GM12878 (cell line): Measurements from ENCODE around the gene CCDC78. TPM values are rescaled to one million over a fixed set of nuclear protein-coding genes. Genes with fewer than 3 reads are reported as not detected.

Experiments used
- ATAC-seq: fragments of 200-7000 bp; cut with Tn5 transposase; 3 replicates; pipeline ENCODE4 v1.9.1; 2020; ENCODE audit warnings: mild to moderate bottlenecking, moderate library complexity
- BruUV-seq: library from RNA; stranded (reverse); fragments of 400-500 nt; replicated peaks from 2 replicates; lab custom pipeline; 2021; lab: Mats Ljungman, UMichigan
- CTCF ChIA-PET: fragments of 300-600 bp; sonication (Branson Sonifier 250); formaldehyde crosslinking; extraction: SDS; loops from one replicate; lab custom pipeline; 2021; ENCODE audit warnings: inconsistent platforms; lab: Yijun Ruan, JAX
- POLR2A ChIA-PET: fragments of 350-600 bp; formaldehyde crosslinking; extraction: SDS; loops from one replicate; lab custom pipeline; 2021; ENCODE audit warnings: inconsistent platforms; lab: Charles Lee
- RAD21 ChIA-PET: fragments of 300-600 bp; sonication (Branson Sonifier 250); formaldehyde crosslinking; loops from one replicate; lab custom pipeline; 2023; ENCODE audit warnings: antibody characterized with exemption; ENCODE audit not compliant: unreplicated experiment; lab: Charles Lee
- SMC1A ChIA-PET: fragments of 300-600 bp; sonication (Branson Sonifier 250); formaldehyde crosslinking; loops from one replicate; lab custom pipeline; 2023; ENCODE audit not compliant: unreplicated experiment, uncharacterized antibody; lab: Charles Lee
- DNase-seq: peaks from one replicate; pipeline ENCODE4 v3.0.0-alpha.2; 2011; ENCODE audit warnings: low read depth, low spot score
- FAIRE-seq: peaks from 3 replicates; lab custom pipeline; 2011; peaks lifted over from hg19 to GRCh38; lab: Jason Lieb, UNC
- H2AFZ ChIP-seq: 2 replicates; pipeline ENCODE4 v1.6.0; 2011; ENCODE audit warnings: low read depth, low read length, control low read depth; ENCODE audit not compliant: control insufficient read depth
- H3K27ac ChIP-seq: 2 replicates; pipeline ENCODE4 v1.5.1; 2011; ENCODE audit warnings: control low read depth; ENCODE audit not compliant: control insufficient read depth, insufficient read depth
- H3K27me3 ChIP-seq, 2 experiments: replicated peaks in 1 of 2; 2 replicates each; pipeline versions ENCODE4 v1.6.0 to v1.6.1; 2011; ENCODE audit warnings: low read length in 1 of 2; ENCODE audit not compliant: control insufficient read depth in 2 of 2, insufficient read depth in 2 of 2
- H3K36me3 ChIP-seq, 2 experiments: 2 replicates each; pipeline ENCODE4 v1.5.1; 2011; ENCODE audit warnings: low read length in 1 of 2; ENCODE audit not compliant: control insufficient read depth in 2 of 2, insufficient read depth in 2 of 2
- H3K4me1 ChIP-seq: 2 replicates; pipeline ENCODE4 v1.6.1; 2011; ENCODE audit warnings: mild to moderate bottlenecking, low read length, moderate library complexity, mixed read lengths; ENCODE audit not compliant: control insufficient read depth, insufficient read depth
- H3K4me2 ChIP-seq: 2 replicates; pipeline ENCODE4 v1.6.0; 2011; ENCODE audit warnings: control low read depth; ENCODE audit not compliant: control insufficient read depth, insufficient read depth
- H3K4me3 ChIP-seq: fragments of 200-600 bp; sonication (generic); 2 replicates; pipeline ENCODE4 v1.5.1; 2016
- H3K79me2 ChIP-seq: 2 replicates; pipeline ENCODE4 v1.6.0; 2011; ENCODE audit warnings: low read length; ENCODE audit not compliant: control insufficient read depth, insufficient read depth
- H3K9ac ChIP-seq: 2 replicates; pipeline ENCODE4 v1.8.0; 2011; ENCODE audit warnings: low read length, control low read depth, mixed read lengths; ENCODE audit not compliant: control insufficient read depth, insufficient read depth
- H3K9me3 ChIP-seq: replicated peaks from 3 replicates; pipeline ENCODE4 v1.5.1; 2011; ENCODE audit warnings: mild to moderate bottlenecking, low read length; ENCODE audit not compliant: control insufficient read depth, insufficient read depth
- H4K20me1 ChIP-seq: 2 replicates; pipeline ENCODE4 v1.6.0; 2011; ENCODE audit not compliant: control insufficient read depth, insufficient read depth
- POLR2A ChIP-seq: IDR thresholded peaks from 2 replicates; pipeline ENCODE4 v1.6.1; 2011; ENCODE audit warnings: low read depth, mild to moderate bottlenecking, low read length
- WGBS: methylation state at CpG from one replicate; pipeline ENCODE4 v1.1.6; 2016; ENCODE audit warnings: low lambda C conversion rate; ENCODE audit not compliant: insufficient replicate concordance, insufficient coverage; ENCODE audit errors: missing lambda C conversion rate; 5-methylcytosine and 5-hydroxymethylcytosine counted together
- in situ Hi-C: fragments of 300-500 bp; cut with MboI; formaldehyde crosslinking; loops from 9 replicates; pipeline ENCODE4 v1.14.3; 2018; ENCODE audit warnings: mixed read lengths
- intact Hi-C: fragments of 100-400 bp; cut with micrococcal nuclease; formaldehyde crosslinking; loops from one replicate; pipeline ENCODE4 v1.14.2; 2022; ENCODE audit not compliant: unreplicated experiment
- polyA plus RNA-seq, 11 experiments: library from polyadenylated mRNA; depleted of rRNA in 4 of 11; unstranded in 6 of 11; stranded (reverse) in 5 of 11; fragments of >200 nt; fragmentation: Nextera tagmentation in 4 of 11; fragmentation: Illumina TruSeq in 1 of 11; extraction: Ambion mirVana in 4 of 11; extraction: Trizol in 1 of 11; gene quantifications; 1 replicate in 1 of 11; 2 replicates in 10 of 11; pipeline versions ENCODE4 v1.2.1 to v1.2.3, GENCODE V29; 2011 to 2016; ENCODE audit warnings: inconsistent platforms in 2 of 11, missing spikeins in 2 of 11, low read depth in 1 of 11
- total RNA-seq, 4 experiments: library from RNA; depleted of rRNA in 3 of 4; stranded (reverse); fragments of >200 nt in 3 of 4; fragmentation: Illumina TruSeq in 1 of 4; extraction: Trizol in 1 of 4; gene quantifications; 2 replicates each; pipeline versions ENCODE4 v1.2.1 to v1.2.3, GENCODE V29; 2013 to 2021
- TF ChIP-seq, protein P1 (sequence below): fragments of 450-650 bp; IDR thresholded peaks from 2 replicates; pipeline ENCODE4 v1.6.1; 2018; ENCODE audit warnings: borderline replicate concordance, mild to moderate bottlenecking; ENCODE audit not compliant: partially characterized antibody

Gene CCDC78
- total and polyA plus RNA-seq, 10 of the 15 experiments (the other 5 are each of a cell fraction or from before 2014, with no cell fraction given), result 0.10 to 26.2 (median 5.4) TPM

DNA sequence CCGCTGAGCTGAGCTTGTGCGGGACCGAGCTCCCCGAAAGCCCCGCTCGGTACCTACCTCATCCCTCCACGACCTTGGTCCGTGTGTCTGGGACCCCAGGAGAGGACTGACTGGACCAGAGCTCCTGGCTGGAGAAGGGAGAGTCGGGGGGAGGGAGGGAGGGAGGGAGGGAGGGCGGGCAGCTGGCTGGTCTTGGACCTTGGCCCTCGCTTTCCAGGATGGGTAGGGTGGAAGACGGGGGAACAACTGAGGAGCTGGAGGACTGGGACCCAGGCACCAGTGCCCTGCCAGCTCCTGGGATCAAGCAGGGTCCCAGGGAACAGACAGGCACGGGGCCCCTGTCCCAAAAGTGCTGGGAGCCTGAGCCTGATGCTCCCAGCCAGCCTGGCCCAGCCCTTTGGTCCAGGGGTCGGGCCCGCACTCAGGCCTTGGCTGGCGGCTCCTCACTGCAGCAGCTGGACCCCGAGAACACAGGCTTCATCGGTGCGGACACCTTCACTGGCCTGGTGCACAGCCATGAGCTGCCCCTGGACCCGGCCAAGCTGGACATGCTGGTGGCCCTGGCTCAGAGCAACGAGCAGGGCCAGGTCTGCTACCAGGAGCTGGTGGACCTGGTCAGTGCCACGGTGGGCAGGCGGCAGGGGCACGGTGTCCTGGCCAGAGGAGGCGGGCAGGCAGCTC lies 50.2 kb downstream of the CCDC78 start:
- no peak overlapping the region for H2AFZ ChIP-seq
- H3K4me3 ChIP-seq, result no peak overlapping the region
- H3K27me3 ChIP-seq, result no peaks in the 10 kb centered on the region
- no peak overlapping the region for H3K4me2 ChIP-seq
- BruUV-seq, result no TSS peak
- intact Hi-C loops, result no loop called here
- TF ChIP-seq, protein P1, sequence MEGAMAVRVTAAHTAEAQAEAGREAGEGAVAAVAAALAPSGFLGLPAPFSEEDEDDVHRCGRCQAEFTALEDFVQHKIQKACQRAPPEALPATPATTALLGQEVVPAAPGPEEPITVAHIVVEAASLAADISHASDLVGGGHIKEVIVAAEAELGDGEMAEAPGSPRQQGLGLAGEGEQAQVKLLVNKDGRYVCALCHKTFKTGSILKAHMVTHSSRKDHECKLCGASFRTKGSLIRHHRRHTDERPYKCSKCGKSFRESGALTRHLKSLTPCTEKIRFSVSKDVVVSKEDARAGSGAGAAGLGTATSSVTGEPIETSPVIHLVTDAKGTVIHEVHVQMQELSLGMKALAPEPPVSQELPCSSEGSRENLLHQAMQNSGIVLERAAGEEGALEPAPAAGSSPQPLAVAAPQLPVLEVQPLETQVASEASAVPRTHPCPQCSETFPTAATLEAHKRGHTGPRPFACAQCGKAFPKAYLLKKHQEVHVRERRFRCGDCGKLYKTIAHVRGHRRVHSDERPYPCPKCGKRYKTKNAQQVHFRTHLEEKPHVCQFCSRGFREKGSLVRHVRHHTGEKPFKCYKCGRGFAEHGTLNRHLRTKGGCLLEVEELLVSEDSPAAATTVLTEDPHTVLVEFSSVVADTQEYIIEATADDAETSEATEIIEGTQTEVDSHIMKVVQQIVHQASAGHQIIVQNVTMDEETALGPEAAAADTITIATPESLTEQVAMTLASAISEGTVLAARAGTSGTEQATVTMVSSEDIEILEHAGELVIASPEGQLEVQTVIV, result no peak
- TF ChIP-seq POLR2A, result peak; percentile 16; the same call in 1 of the 2 replicates
- TF ChIP-seq, all 136 proteins: peak for 1
- Histone ChIP-seq H4K20me1 (no peaks in the 10 kb centered on the region; the same call in 1 of the 2 replicates), H3K9ac (no peak overlapping the region), H3K9me3 (no peaks in the 10 kb centered on the region), H3K27ac (no peak overlapping the region), H3K4me1 (no peaks in the 10 kb centered on the region), H3K79me2 (peaks cover 7% of the 10 kb centered on the region), H3K36me3 (peaks cover 0 to 11% of the 10 kb centered on the region in 2 experiments; a peak in 2 of 4 replicates)
- SMC1A ChIA-PET, result no interaction called here
- RAD21 ChIA-PET, result interaction anchor here (0.8 kb wide), 1 partner anchor 40 kb away, joined by 3 read pairs; the partner anchor contains the start of gene METTL26
- DNase-seq, result no peak
- FAIRE-seq, result no peak
- ATAC-seq, result no peak
- CTCF ChIA-PET, result interaction anchor here (0.7 kb wide), 1 partner anchor 535 kb away, joined by 3 read pairs; no protein-coding TSS in a partner anchor
- in situ Hi-C loops, result no loop called here
- WGBS, result 61% methylated on average over 19 of the region's 25 CpGs
- POLR2A ChIA-PET, result no interaction called here
